HuH-7.5 (cell line): ENCODE results near the gene CDK16.

ENCODE experiments used
- DNase-seq: peaks from one replicate; pipeline ENCODE4 v3.0.0; 2011; ENCODE audit warnings: low spot score

Gene CDK16

GRCh38 chrX:47218280-47218919 is at the start of gene CDK16:
Gene CDK16, plus strand, starts transcription at chrX:47218681. Its CDS starts 4,877 bp downstream, at chrX:47223558.
- peak; percentile 71 for DNase-seq

- DNase-seq = no peak
Observed at GRCh38 chrX:47169273-47169672, 49.2 kb upstream of the CDK16 start.

DNA sequence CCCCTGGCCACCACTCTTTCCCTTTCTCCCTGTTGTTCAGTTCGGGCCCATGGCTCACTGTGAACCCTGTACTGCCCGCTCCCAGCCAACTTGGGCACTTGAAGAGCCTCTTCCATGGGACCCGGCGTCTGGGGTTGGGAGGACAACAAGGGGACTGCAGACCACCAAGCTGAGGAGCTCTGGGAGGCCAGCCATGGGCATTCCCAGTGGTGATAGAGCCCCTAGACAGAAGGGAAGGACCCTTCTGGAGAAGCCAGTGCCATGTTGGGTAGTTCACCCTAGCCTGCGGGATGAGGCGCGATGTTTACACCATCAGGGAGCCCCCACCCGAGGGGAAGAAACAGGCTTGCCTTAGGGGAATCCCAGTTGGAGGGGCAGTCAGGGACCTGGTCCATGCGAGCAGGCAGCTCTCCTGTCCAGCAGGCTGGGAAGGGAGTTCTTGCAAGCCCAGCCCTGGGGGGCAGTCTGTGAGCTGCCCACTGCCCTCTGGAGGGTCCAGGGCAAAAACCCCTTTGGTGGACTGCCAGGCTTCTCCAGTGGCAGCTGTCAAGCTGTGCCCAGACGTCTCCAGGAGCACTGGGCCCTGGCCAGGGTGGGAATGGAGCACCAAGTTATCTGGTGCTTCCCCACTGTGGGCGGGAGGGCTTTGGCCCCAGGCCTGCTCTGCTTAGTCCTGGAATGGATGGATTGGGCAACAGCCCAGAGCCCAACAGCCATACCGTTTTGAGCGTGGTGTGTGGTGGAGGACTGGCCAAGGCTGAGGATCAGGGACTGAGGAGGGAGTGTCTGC is 48.6 kb upstream of the CDK16 start:
- DNase-seq = no peak

DNA sequence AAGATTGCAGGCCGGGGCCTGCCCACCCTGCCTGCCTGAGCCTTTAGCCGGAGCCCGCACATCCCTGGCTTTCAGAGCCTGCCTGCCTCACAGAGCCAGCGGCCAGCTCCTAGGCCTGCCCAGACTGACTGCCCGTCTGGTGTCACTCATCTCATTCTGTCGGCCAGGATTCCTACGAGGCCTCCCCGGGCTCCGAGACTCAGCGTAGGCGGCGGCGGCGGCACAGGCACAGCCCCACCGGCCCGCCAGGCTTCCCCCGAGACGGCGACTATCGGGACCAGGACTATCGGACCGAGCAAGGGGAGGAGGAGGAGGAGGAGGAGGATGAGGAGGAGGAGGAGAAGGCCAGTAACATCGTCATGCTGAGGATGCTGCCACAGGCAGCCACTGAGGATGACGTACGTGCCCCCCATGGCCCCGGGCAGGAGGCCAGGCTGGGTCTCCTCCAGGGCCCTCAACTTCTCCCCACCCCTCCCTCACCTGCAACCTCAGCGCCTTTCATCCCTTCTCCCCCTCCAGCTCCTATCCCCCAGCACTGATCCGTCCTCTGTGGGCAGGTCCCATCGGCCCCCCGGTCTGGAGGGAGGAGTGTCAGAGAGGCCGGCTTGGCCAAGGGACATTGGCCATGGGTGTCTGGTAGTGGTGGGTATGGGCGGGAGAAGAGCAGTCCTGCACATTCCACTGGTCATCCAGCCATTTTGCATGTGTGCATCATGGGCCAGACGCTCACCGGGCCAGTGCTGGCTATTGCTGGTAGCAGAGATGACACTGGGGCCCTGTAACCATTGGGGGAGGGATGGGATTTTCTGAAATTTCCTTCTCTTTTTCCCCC is 47.4 kb upstream of the CDK16 start:
- no peak for DNase-seq

DNA sequence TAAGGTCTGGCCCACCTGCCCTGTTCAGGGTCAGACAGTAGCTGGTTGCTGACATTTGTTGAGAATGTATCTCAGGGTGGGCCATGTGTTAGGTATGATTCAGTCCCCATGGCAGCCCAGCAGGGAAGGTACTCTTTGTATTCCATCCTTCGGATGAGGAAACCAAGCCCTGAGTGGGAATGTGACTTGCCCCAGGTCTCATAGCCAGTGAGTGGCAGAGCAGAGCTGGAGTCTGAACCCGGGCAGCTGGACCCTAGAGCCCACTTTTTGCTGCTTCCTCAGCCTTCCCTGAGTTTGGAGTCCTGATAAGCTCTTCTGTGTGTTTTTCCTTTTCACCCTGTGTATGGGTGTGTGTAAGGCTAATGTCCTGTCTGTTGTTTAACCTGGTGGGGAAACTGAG is 46.5 kb upstream of the CDK16 start:
- DNase-seq = no peak

DNA sequence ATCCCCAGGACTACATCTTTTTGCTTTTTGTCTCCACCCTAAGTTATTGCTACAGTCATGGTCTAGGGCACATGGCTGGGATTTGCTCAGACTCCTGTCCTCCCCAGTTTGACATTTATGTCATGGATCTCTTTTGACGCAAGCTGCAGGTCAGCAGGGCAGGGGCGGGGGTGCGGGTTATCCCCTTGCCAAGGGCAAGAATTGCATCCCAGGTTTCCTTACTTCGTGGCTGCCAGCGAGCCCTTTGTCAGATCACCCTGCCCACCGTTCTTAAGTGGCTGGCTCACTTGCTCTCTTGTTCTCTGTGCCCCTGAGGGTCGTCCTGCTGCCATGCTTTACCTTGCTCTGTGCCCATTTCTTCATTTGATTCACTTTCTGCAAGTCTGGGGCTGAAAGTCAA is 45.9 kb upstream of the CDK16 start:
- DNase-seq = no peak

DNA sequence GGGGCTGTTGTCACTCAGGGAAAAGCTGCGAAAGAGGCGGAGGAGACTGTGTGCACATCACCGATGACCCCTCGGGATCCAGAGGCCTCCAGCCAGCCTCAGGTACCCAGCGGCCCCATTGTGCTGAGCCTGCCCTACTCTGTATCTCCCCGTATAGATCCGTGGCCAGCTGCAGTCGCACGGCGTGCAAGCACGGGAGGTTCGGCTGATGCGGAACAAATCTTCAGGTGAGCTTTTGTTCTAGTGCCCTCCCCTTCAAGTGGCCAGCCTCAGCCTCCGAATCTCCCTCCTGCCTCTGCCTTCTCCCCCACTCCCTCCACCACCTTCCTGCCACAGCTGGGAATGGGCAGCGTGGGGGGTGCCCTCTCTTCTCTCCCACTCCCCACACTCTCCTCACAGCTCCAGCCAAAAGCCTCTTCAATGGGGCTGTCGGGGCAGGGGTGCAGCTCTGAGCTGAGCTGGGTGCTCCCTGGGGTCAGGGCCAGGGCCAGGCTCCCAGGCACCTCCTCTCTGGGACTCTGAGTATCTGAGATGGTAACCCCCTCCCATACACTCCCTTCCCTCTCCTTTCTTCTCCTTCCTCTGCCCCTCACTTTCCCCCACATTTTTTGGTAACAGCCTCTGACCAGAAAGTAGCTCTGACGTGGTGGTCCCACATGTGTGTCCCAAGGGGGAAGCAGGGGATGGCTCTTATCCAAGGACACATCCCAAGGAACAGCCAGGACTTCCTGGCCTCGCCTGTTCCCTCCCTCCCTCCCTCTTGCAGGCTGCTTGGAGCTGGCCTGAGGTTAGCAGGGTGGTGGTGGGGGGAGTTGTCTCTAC is 45.3 kb upstream of the CDK16 start:
- DNase-seq = no peak

GRCh38 chrX:47174376-47174775 is 44.1 kb upstream of the CDK16 start:
- DNase-seq = no peak

DNA sequence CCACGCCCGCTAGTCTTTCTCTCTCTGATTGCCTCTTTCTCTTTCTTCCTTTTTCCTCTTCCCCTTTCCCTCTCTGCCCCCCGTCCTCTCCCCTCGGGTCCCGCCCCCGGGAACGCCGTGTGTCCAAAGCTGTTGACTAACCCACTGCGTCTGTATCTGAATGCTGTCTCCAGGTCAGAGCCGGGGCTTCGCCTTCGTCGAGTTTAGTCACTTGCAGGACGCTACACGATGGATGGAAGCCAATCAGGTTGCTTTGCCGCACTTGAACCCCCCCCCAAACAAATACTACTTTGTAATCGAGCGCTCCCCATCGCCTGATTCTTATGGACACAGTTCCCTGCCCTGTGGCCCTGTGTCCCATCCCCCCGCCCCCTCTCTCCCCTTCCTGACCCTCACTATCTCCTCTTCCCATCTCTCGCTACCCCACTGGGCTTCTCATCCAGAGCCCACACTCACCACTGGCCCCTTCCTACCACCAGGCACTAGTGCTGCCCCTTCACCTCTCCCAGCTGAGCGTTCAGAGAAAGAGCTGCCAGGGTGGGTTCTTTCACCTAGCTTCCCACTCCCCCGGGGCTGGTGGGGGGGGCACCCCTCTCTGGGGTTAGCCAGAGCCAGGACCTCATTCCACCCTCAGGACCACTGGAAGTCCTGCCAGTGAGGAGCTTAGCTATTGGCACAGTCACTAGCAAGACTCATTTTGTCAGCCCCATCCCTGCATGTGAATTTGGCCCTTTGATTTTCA is 43.5 kb upstream of the CDK16 start:
- DNase-seq = no peak

DNA sequence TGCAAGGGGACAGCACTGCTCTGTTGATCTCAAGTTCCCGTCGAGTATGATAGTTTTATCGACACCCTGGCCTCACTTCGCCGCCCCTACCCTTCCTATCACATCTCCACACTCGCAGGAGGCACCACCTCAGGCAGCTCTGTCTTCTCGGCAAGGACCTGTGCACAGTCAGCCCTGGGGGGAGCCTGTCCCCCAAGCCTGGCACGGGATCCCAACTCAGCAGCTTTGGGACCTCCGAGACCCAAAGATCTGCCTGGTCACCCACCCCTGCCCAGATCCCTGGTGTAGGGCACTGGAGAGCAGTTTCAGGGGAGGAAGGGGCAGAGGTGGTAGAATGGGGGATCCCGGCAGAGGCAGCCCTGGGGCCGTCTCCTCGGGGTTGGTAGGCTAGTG is 42.9 kb upstream of the CDK16 start:
- DNase-seq = no peak

GRCh38 chrX:47176101-47176740 is 42.3 kb upstream of the CDK16 start:
- DNase-seq = no peak

DNA sequence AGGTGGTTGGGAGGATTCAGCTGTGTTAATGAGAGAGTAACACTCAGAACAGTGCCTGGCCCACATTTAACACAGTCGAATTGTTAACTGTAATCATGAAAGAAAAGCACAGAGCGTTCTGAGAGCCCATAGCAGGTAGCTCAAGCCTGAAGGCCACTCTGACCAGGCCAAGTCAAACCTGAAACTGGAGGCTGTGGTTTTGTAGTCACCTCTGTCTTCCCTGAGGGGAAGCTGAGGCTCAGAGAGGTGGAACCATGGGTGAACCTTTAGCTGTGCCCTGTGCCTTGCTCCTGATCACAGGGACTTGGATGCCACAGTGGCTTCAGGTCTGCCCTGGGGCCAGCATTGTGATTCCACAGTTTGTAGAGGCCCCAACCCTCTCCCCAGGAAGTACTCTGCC is 41.4 kb upstream of the CDK16 start:
- DNase-seq = no peak

DNA sequence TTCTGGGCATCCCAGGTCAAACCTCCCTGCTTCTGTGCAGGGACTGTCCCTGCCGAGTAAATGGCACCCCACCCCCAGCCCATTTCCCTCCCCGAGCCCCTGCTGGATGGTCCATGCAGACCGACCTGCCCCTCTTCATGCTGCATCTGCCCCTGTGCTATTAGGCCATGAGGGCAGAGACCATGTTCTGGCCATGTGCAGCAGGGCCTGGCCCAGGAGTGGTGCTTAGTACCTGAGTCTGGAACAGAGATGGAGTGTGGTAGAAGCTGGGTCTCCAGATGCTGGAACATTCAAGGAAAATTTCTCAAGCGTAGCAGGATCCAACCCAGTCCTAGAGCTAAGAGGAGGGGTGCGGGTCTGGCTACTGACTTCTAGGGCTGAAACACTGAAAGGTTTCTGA is 40.1 kb upstream of the CDK16 start:
- no peak for DNase-seq

- DNase-seq = no peak
Observed at GRCh38 chrX:47179221-47179927, 39.1 kb upstream of the CDK16 start.

DNA sequence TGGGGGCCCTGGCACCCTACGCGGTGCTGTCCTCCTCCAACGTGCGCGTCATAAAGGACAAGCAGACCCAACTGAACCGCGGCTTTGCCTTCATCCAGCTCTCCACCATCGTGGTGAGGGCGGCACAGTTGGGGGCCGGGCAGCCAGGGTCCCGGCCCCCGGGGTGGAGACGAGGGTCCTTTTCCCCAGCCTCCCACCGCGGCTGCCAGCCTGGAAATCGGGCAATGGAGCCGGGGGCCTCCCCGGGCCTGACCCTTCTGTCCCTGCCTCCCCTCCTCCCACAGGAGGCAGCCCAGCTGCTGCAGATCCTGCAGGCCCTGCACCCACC is 38.6 kb upstream of the CDK16 start:
- DNase-seq = no peak

- no peak for DNase-seq
Observed at GRCh38 chrX:47180346-47180745, 38.1 kb upstream of the CDK16 start.

- no peak for DNase-seq
Observed at GRCh38 chrX:47181301-47181700, 37.2 kb upstream of the CDK16 start.

DNA sequence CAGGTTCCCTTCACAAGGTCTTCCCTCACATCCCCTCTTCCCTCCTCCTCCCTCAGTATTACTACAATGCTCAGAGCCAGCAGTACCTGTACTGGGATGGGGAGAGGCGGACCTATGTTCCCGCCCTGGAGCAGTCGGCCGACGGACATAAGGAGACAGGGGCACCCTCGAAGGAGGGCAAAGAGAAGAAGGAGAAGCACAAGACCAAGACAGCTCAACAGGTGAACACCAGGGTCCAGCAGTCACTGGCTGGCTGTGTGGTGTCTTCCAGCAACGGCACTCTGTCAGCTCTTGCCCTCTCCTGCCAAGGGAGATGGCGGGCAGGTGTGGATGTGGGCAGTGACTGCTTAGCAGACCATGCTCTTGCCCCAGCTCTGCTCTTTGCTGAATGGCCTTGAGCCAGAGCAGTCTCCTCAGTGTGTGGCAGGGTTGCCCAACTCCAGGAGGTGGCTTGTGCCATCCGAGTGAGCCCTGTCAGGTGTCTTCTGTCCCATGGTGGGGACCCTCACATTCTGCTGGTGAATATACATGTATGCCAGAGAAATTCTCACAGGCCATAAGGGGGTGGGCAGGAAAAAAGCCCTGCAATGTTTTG is 36.3 kb upstream of the CDK16 start:
- no peak for DNase-seq

DNA sequence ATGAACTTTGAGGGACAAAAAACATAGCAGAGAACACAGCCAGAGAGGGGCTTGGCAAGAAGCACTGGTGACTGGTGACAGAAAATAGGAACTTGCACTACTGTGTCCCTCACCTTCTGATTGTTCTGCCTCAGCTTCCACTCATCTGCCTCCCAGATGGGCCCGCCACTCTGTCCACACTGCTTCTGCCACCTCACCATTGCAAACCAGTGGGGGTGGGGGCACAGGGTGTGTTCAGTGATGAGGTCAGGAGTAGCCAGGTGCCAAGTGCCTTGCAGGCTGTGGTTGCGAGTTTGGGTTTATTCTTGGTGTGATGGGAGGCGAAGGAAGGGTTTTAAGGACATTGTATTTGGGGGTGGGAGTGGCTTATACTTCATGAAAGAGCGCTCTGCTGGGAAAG is 34.0 kb upstream of the CDK16 start:
- no peak for DNase-seq

GRCh38 chrX:47185241-47185640 is 33.2 kb upstream of the CDK16 start:
- no peak for DNase-seq
